ENCODE results near the gene TMC5.

DNA sequence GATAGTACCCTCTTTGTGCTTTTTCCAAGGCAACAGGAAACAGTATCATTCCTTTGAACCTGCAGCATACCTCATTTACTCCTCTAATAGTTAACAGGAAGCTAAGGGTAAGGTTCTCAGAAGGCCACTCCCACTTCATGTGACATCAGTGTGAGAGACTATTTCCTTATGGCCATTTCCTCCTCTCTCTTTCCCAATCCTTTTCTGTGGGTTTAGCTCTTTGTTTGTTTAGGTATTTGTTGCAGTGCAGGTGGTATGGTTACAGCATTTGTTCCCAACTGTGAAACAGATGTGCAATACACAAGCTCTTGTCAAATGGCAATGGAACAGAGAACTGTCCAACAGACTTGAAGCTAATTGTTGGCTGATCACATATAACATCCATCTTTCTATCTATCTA, 14.7 kb downstream of the TMC5 start:
- TF ChIP-seq, protein P1, sequence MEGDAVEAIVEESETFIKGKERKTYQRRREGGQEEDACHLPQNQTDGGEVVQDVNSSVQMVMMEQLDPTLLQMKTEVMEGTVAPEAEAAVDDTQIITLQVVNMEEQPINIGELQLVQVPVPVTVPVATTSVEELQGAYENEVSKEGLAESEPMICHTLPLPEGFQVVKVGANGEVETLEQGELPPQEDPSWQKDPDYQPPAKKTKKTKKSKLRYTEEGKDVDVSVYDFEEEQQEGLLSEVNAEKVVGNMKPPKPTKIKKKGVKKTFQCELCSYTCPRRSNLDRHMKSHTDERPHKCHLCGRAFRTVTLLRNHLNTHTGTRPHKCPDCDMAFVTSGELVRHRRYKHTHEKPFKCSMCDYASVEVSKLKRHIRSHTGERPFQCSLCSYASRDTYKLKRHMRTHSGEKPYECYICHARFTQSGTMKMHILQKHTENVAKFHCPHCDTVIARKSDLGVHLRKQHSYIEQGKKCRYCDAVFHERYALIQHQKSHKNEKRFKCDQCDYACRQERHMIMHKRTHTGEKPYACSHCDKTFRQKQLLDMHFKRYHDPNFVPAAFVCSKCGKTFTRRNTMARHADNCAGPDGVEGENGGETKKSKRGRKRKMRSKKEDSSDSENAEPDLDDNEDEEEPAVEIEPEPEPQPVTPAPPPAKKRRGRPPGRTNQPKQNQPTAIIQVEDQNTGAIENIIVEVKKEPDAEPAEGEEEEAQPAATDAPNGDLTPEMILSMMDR (IDR thresholded peaks at IDR 0.05) = no peak
- TF ChIP-seq POLR2A (IDR thresholded peaks at IDR 0.05) = no peak

Data from tibial nerve (tissue), 3 donors.